ENCODE measurements around the gene AKR1B15. TPM values are rescaled to one million over a fixed set of nuclear protein-coding genes. Genes with fewer than 3 reads are reported as not detected.

Gene AKR1B15
- total RNA-seq, 2 donors from 2014 or later, result 1.0 TPM; not detected in 1

- intact Hi-C loops (cut with DNase I), result no loop called here
- TF ChIP-seq CTCF (IDR thresholded peaks at IDR 0.05) (no peak), POLR2AphosphoS5 (IDR thresholded peaks at IDR 0.05) (no peak), POLR2A (IDR thresholded peaks at IDR 0.05) (no peak)
Observed at GRCh38 chr7:134542195-134542771, 6.6 kb upstream of the AKR1B15 start.

GRCh38 chr7:134545380-134545779 lies 3.5 kb upstream of the AKR1B15 start:
- no peaks in the 10 kb centered on the region for H3K9me3 ChIP-seq
- no peak overlapping the region for H3K27ac ChIP-seq
- intact Hi-C loops (cut with DNase I), result loop anchor here (5.0 kb wide), 1 partner anchor 33 kb away; no protein-coding TSS in a partner anchor
- H3K4me1 ChIP-seq (replicated peaks), result no peaks in the 10 kb centered on the region
- no peaks in the 10 kb centered on the region for H3K27me3 ChIP-seq (replicated peaks; ENCODE audit: insufficient read depth)
- TF ChIP-seq POLR2AphosphoS5 (IDR thresholded peaks at IDR 0.05) (no peak), CTCF (IDR thresholded peaks at IDR 0.05) (no peak), POLR2A (IDR thresholded peaks at IDR 0.05) (no peak)
- DNase-seq (ENCODE audit: low spot score), result no peak
- no peak overlapping the region for H3K4me3 ChIP-seq
- 82% methylated on average over 4 of the region's 4 CpGs for WGBS
- no peaks in the 10 kb centered on the region for H3K36me3 ChIP-seq

More at GRCh38 chr7:134542195-134542771, 6.6 kb upstream of the AKR1B15 start:
- 71% methylated on average over 8 of the region's 8 CpGs for WGBS
- Histone ChIP-seq H3K27ac (no peak overlapping the region), H3K27me3 (replicated peaks; ENCODE audit: insufficient read depth) (no peaks in the 10 kb centered on the region), H3K9me3 (no peaks in the 10 kb centered on the region), H3K4me1 (replicated peaks) (no peaks in the 10 kb centered on the region), H3K4me3 (no peak overlapping the region), H3K36me3 (no peaks in the 10 kb centered on the region)
- no peak for DNase-seq (ENCODE audit: low spot score)

- TF ChIP-seq POLR2AphosphoS5 (IDR thresholded peaks at IDR 0.05) (no peak), POLR2A (IDR thresholded peaks at IDR 0.05) (no peak), CTCF (IDR thresholded peaks at IDR 0.05) (no peak)
- Histone ChIP-seq H3K27me3 (replicated peaks; ENCODE audit: insufficient read depth) (no peaks in the 10 kb centered on the region), H3K9me3 (no peaks in the 10 kb centered on the region), H3K27ac (no peak overlapping the region), H3K4me3 (no peak overlapping the region), H3K36me3 (no peaks in the 10 kb centered on the region), H3K4me1 (replicated peaks) (no peaks in the 10 kb centered on the region)
- intact Hi-C loops (cut with DNase I), result loop anchor here (5.0 kb wide), 1 partner anchor 34 kb away; no protein-coding TSS in a partner anchor
- WGBS, result 94% methylated on average over 3 of the region's 3 CpGs
- DNase-seq (ENCODE audit: low spot score), result no peak
Observed at GRCh38 chr7:134545918-134546317, 3.0 kb upstream of the AKR1B15 start.

GRCh38 chr7:134546955-134547354 lies 2.0 kb upstream of the AKR1B15 start:
- H3K4me1 ChIP-seq (replicated peaks), result no peaks in the 10 kb centered on the region
- H3K9me3 ChIP-seq, result no peaks in the 10 kb centered on the region
- no peak overlapping the region for H3K27ac ChIP-seq
- intact Hi-C loops (cut with DNase I), result loop anchor here (5.0 kb wide), 1 partner anchor 35 kb away; no protein-coding TSS in a partner anchor
- no peaks in the 10 kb centered on the region for H3K36me3 ChIP-seq
- 4% methylated on average over 1 of the region's 1 CpG for WGBS
- DNase-seq (ENCODE audit: low spot score), result no peak
- no peaks in the 10 kb centered on the region for H3K27me3 ChIP-seq (replicated peaks; ENCODE audit: insufficient read depth)
- TF ChIP-seq POLR2AphosphoS5 (IDR thresholded peaks at IDR 0.05) (no peak), CTCF (IDR thresholded peaks at IDR 0.05) (no peak), POLR2A (IDR thresholded peaks at IDR 0.05) (no peak)
- H3K4me3 ChIP-seq, result no peak overlapping the region
